Thyroid gland (tissue), 4 donors: ENCODE measurements around the gene ATP2A1.

Experiments used
- CTCF ChIP-seq, 6 experiments: fragments of 200-600 bp in 3 of 6; fragments of 450-650 bp in 3 of 6; sonication (generic) in 3 of 6; IDR thresholded peaks; one replicate each; pipeline ENCODE4 v1.5.1; 2016 to 2019; ENCODE audit warnings: antibody characterized with exemption in 6 of 6, mild to moderate bottlenecking in 2 of 6, inconsistent platforms in 1 of 6, moderate library complexity in 1 of 6
- POLR2A ChIP-seq, 2 donors: fragments of 450-650 bp; IDR thresholded peaks; one replicate each; pipeline ENCODE4 v1.6.1; 2017; ENCODE audit warnings: antibody characterized with exemption in 2 of 2, mild to moderate bottlenecking in 2 of 2, moderate library complexity in 1 of 2

GRCh38 chr16:28869201-28869600 lies 9.1 kb upstream of the ATP2A1 start:
- TF ChIP-seq CTCF (IDR thresholded peaks at IDR 0.05): no peak
- TF ChIP-seq POLR2A (IDR thresholded peaks at IDR 0.05): no peak
